NCI-H146 treated with DMSO at 0.1 percent for 48 hours (cell line): ENCODE data around the gene MAN1A2.
A peak's percentile ranks its signal among the peaks of the same experiment; 100 is the strongest.

Experiments used
- DNase-seq: peaks from one replicate; lab custom pipeline; 2025; ENCODE audit not compliant: unreplicated experiment; lab: John Stamatoyannopoulos, UW

The MAN1A2 gene

GRCh38 chr1:117481410-117481809, 114.2 kb downstream of the MAN1A2 start:
- no peak for DNase-seq

- no peak for DNase-seq
Measured at GRCh38 chr1:117493906-117494305, 126.7 kb downstream of the MAN1A2 start.

GRCh38 chr1:117495068-117495467, 127.8 kb downstream of the MAN1A2 start:
- DNase-seq, result no peak

GRCh38 chr1:117499071-117499470, 131.8 kb downstream of the MAN1A2 start:
- DNase-seq, result no peak

GRCh38 chr1:117500584-117500983, 133.3 kb downstream of the MAN1A2 start:
- no peak for DNase-seq

DNA sequence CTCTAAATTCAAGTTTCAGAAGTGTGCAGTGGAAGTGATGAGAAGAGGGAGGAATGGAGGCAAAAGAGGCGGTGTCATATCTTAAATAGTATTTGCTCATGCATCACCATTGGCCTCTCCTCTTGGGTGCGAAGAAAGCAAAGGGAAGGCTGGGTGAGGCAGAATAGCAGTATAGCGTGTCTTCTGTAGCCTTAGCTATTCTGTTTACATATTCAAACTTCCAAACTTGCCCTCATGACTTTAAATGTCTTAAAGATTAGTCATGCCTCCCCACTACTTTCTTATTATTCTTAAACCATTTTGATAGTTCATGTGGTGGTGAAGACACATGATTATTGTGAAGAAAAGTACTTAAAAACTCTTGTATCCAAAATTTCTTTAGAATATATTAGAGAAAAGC, 134.0 kb downstream of the MAN1A2 start:
- DNase-seq, result no peak

- DNase-seq, result no peak
Measured at GRCh38 chr1:117511273-117511672, 144.0 kb downstream of the MAN1A2 start.

DNA sequence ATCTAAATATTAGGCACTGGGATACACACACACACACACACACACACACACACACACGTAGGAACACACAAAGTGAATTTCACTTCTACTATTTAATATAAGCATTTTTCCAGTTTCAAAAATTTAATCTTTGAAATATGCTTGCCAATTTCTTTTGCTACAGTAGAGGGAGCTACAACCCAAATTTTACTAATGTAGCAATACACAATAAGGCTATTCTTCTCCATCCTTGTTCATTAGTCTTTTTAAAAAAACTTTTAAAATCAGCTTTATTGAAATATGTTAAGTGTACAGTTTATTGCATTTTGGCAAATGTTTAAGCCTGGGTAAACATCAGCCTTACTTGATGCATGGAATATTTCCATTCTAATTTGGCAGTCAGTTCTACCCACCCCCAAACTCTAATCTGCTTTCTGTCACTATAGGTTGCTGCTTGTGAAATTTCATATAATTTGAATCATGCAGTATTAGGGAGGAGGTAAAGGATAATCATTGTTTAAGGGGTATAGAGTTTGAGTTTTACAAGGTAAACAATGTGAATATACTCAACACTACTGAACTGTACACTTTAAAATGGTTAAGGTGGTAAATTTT, 145.6 kb downstream of the MAN1A2 start:
- no peak for DNase-seq

DNA sequence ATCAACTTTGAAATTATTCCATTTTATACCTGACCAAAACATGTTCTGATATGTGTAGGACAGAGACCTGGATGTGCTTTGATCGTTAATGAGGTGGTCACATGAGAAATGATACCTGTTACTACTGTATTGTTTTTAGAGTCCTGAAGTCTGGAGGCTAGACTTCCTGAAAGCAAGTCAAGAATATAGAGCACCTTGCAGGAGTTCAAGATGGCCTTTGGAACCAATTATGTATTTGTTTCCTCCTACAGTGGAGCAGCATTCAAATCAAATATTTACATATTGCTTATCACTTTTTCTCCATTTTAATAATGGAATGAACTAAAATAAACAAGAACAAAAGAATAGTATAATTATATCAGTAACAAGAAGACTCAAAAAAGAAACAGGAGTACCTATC, 155.9 kb downstream of the MAN1A2 start:
- no peak for DNase-seq

- no peak for DNase-seq
Measured at GRCh38 chr1:117527074-117527473, 159.8 kb downstream of the MAN1A2 start.

DNA sequence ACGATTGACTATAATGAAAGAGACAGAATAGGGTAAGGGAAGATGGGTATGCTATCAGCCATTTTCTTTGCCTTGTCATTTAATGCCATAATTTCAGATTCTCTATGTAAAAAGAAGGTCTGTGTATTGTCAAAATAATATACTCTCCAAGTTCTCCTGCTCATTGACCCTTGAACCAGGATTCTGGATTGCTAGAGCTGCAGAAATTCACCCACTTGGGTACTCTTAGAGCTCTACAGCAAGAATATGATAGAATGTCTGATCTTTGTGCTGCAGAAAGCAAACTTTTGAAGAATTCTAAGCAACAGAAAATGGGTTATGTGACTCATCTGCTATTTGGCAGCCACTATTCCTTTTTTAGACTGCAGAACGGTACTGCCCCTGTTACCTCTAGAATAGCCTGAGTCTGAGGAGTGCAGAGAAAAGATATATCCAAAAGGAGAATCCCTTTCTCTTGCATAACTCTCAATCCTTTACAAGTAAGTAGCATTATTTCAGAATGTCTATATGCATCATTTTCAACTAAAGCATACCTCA, 160.4 kb downstream of the MAN1A2 start:
- DNase-seq, result no peak

GRCh38 chr1:117529683-117530082, 162.4 kb downstream of the MAN1A2 start:
- no peak for DNase-seq

GRCh38 chr1:117531222-117531621, 164.0 kb downstream of the MAN1A2 start:
- no peak for DNase-seq

DNA sequence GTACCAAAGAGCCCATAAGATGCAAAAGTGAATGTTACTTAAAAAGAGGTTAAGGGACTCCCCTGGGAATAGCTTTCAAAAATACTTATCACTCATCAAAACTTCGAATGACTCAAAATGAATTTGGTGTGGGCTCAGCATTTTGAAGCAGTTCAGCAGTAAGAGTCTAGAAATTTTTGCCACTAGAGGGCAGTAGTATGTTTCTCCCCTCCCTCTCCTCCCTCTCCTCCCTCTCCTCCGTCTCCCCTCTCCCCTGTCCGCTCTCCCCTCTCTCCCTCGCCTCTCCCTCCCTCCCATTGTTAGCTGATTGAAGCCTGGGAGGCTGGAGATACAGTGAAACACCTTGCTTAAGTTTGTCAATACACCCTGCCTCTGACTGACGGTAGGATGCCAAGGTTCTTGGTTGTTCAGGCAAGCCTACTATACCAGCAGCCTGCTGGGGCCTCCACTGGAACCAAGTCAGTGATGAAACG, 167.8 kb downstream of the MAN1A2 start:
- peak; percentile 56 for DNase-seq

- no peak for DNase-seq
Measured at GRCh38 chr1:117535821-117536220, 168.6 kb downstream of the MAN1A2 start.

- peak; percentile 6 for DNase-seq
Measured at GRCh38 chr1:117537291-117537920, 170.2 kb downstream of the MAN1A2 start.

GRCh38 chr1:117540532-117540931, 173.3 kb downstream of the MAN1A2 start:
- no peak for DNase-seq

- DNase-seq, result no peak
Measured at GRCh38 chr1:117541003-117541402, 173.8 kb downstream of the MAN1A2 start.

GRCh38 chr1:117541585-117541984, 174.3 kb downstream of the MAN1A2 start:
- DNase-seq, result no peak

DNA sequence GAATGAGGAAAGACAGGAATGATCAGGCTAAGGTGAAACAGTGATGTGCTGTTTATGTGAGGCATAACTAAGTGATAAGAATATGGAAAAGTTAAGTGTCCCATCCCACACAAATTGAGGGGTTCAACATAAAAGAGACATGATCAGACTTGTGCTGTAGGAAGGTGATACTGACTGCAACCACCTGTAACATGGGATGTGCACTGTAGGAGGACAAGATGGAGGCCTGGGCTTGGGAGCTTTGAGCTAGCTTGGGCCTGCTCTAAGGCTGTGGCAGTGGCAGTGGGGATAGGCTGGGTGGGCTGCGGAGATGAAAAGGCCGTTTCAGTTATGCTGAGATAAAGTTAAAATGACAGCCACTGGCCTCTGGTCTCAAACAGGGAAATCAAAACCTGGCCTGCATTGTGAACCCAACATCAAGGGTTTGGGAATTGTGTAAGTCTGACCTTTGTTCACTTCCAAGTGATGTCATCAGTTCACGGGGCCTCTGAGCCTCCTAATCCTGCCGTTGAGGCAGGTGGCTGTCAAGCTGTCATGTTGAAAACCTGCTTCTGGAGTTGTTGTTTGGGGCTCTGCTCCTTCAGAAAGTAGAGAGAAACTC, 177.4 kb downstream of the MAN1A2 start:
- no peak for DNase-seq

- DNase-seq, result no peak
Measured at GRCh38 chr1:117546467-117546866, 179.2 kb downstream of the MAN1A2 start.

DNA sequence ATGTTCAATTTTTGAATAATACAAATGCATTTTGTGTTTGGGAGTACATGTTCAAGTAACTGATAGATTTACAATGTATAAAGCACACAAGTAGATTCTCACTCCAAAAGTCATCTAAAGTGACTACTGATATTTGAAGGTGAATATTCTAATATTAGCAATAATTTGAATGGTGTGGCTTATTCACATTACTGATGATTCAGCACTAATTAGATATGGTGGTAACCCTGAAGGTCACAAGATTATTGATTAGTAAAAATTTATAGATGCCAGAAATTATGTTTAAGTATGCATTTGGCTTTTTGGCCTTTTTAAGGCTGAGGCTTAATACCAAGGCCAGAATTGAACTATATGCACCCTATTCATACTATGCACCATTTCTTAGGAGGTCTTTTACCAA, 186.2 kb downstream of the MAN1A2 start:
- DNase-seq, result no peak
